K562 (cell line): ENCODE measurements around the gene SDHAF3. TPM values are rescaled to one million over a fixed set of nuclear protein-coding genes. Genes with fewer than 3 reads are reported as not detected.

Experiments
- ERF ChIP-seq: fragments of 450-650 bp; formaldehyde crosslinking; IDR thresholded peaks from 2 replicates; pipeline ENCODE4 v1.4.0; 2020; ENCODE audit warnings: mild to moderate bottlenecking, mixed read lengths
- NELFE ChIP-seq: IDR thresholded peaks from 2 replicates; pipeline ENCODE4 v1.6.1; 2011; ENCODE audit warnings: mild to moderate bottlenecking; ENCODE audit not compliant: insufficient read depth, insufficient read length
- NR2F6 ChIP-seq: fragments of 450-650 bp; formaldehyde crosslinking; IDR thresholded peaks from 2 replicates; pipeline ENCODE4 v1.4.0; 2020; ENCODE audit warnings: mild to moderate bottlenecking
- PPARD ChIP-seq: fragments of 250-450 bp; sonication (Bioruptor Pico); IDR thresholded peaks from 2 replicates; pipeline ENCODE4 v1.8.0; 2022; ENCODE audit warnings: inconsistent platforms, mild to moderate bottlenecking, moderate library complexity
- PTTG1 ChIP-seq: fragments of 450-650 bp; IDR thresholded peaks from 2 replicates; pipeline ENCODE4 v1.6.1; 2016; ENCODE audit warnings: low read depth, mild to moderate bottlenecking, missing genetic modification characterization, missing compliant biosample characterization
- RBBP5 ChIP-seq: fragments of 200-600 bp; sonication (generic); IDR thresholded peaks from 2 replicates; pipeline ENCODE4 v1.6.1; 2012; ENCODE audit warnings: borderline replicate concordance, mild to moderate bottlenecking, low read length, control low read depth, inconsistent platforms; ENCODE audit not compliant: insufficient read depth, poor library complexity, severe bottlenecking
- ZC3H4 ChIP-seq: sonication (generic); formaldehyde crosslinking; IDR thresholded peaks from 2 replicates; pipeline ENCODE4 v1.9.0; 2021; ENCODE audit warnings: missing genetic modification reagents, borderline replicate concordance
- ZNF23 ChIP-seq: fragments of 250-450 bp; sonication (Bioruptor Pico); IDR thresholded peaks from 2 replicates; pipeline ENCODE4 v1.4.0; 2020; ENCODE audit warnings: mild to moderate bottlenecking
- ZNF785 ChIP-seq: fragments of 250-450 bp; sonication (Bioruptor Pico); IDR thresholded peaks from 2 replicates; pipeline ENCODE4 v1.4.0; 2020; ENCODE audit warnings: mild to moderate bottlenecking
- polyA plus RNA-seq, 8 experiments: library from polyadenylated mRNA; depleted of rRNA in 4 of 8; stranded (reverse) in 5 of 8; unstranded in 3 of 8; fragments of >200 nt; fragmentation: Nextera tagmentation in 2 of 8; fragmentation: Illumina TruSeq in 1 of 8; extraction: Ambion mirVana in 2 of 8; extraction: Trizol in 1 of 8; gene quantifications; 2 replicates each; pipeline versions ENCODE4 v1.2.1 to v1.2.3, GENCODE V29; 2011 to 2014; ENCODE audit warnings: inconsistent platforms in 1 of 8, missing spikeins in 1 of 8
- total RNA-seq, 7 experiments: library from RNA; depleted of rRNA in 6 of 7; stranded (reverse); fragments of >200 nt in 6 of 7; fragmentation: Illumina TruSeq in 2 of 7; extraction: Trizol in 2 of 7; gene quantifications; 2 replicates each; pipeline versions ENCODE4 v1.2.1 to v1.2.3, GENCODE V29; 2011 to 2021; ENCODE audit warnings: low replicate concordance in 1 of 7
- TF ChIP-seq, protein P1 (sequence below): fragments of 250-450 bp; sonication (Bioruptor Pico); IDR thresholded peaks from 2 replicates; pipeline ENCODE4 v1.5.0; 2022; ENCODE audit warnings: mild to moderate bottlenecking
- TF ChIP-seq, protein P2 (sequence below): fragments of 250-450 bp; sonication (Bioruptor Pico); IDR thresholded peaks from 2 replicates; pipeline ENCODE4 v1.5.0; 2021
- TF ChIP-seq, protein P3 (sequence below): fragments of 450-650 bp; IDR thresholded peaks from 2 replicates; pipeline ENCODE4 v1.6.1; 2017; ENCODE audit warnings: mild to moderate bottlenecking, moderate library complexity
- TF ChIP-seq, protein P4 (sequence below): sonication (generic); formaldehyde crosslinking; IDR thresholded peaks from 2 replicates; pipeline ENCODE4 v1.8.0; 2022; ENCODE audit warnings: missing genetic modification reagents, mild to moderate bottlenecking, borderline replicate concordance
- TF ChIP-seq, protein P5 (sequence below): sonication (generic); formaldehyde crosslinking; IDR thresholded peaks from 2 replicates; pipeline ENCODE4 v1.8.1; 2023; ENCODE audit warnings: missing genetic modification reagents, mild to moderate bottlenecking, borderline replicate concordance
- TF ChIP-seq, protein P6 (sequence below): fragments of 200-800 bp; sonication (Bioruptor generic); IDR thresholded peaks from 2 replicates; pipeline ENCODE4 v1.6.1; 2017; ENCODE audit warnings: missing genetic modification characterization, missing compliant biosample characterization

The SDHAF3 gene
- total and polyA plus RNA-seq, 9 of the 15 experiments (the other 6 are each of a cell fraction or from before 2014, with no cell fraction given), result 51.5 to 403 (median 145) TPM

DNA sequence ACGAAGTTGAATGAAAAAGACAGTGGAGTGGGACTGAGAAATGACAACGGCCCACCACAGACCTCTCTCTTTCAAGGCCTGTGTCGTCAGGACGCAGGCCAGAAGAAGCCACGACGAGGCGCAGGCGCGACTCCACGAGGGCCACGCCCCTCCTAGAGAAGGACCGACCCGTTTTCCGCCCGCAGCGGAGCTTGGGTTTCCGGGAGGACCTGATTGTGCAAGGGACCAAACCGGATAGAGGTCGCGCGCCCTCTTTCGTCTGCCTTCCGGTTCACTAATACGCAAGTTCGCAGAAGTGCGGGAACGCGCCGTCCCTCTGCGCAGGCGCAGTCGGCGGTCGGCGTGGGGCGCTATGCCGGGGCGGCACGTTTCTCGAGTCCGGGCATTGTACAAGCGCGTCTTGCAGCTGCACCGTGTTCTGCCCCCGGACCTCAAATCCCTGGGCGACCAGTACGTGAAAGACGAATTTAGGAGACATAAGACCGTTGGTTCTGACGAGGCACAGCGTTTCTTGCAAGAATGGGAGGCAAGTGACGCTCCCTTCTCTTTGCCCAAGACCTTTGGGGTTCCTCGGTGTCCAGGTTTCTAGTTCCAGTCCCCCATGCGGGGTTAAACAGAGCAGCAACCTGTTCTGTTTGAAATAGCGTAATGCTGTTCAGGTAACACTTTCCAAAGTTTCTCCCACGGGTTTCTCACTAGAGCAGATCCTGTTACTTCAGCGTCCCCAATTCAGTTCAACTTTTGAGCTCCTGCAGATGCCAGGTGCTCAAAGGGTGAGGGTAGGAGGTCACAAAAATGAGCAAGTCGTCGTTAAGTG is at the start of gene SDHAF3 (continued):
- TF ChIP-seq, protein P1, sequence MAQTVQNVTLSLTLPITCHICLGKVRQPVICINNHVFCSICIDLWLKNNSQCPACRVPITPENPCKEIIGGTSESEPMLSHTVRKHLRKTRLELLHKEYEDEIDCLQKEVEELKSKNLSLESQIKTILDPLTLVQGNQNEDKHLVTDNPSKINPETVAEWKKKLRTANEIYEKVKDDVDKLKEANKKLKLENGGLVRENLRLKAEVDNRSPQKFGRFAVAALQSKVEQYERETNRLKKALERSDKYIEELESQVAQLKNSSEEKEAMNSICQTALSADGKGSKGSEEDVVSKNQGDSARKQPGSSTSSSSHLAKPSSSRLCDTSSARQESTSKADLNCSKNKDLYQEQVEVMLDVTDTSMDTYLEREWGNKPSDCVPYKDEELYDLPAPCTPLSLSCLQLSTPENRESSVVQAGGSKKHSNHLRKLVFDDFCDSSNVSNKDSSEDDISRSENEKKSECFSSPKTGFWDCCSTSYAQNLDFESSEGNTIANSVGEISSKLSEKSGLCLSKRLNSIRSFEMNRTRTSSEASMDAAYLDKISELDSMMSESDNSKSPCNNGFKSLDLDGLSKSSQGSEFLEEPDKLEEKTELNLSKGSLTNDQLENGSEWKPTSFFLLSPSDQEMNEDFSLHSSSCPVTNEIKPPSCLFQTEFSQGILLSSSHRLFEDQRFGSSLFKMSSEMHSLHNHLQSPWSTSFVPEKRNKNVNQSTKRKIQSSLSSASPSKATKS (CRISPR knock-in tag), result no peak
- TF ChIP-seq NR2F6 (CRISPR knock-in tag), result no peak
- no peak for TF ChIP-seq PPARD (CRISPR knock-in tag)
- TF ChIP-seq RBBP5, result peak; percentile 93
- TF ChIP-seq, protein P2, sequence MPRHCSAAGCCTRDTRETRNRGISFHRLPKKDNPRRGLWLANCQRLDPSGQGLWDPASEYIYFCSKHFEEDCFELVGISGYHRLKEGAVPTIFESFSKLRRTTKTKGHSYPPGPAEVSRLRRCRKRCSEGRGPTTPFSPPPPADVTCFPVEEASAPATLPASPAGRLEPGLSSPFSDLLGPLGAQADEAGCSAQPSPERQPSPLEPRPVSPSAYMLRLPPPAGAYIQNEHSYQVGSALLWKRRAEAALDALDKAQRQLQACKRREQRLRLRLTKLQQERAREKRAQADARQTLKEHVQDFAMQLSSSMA, result peak; percentile 96
- no peak for TF ChIP-seq ZC3H4 (CRISPR knock-in tag)
- no peak; the same call in 1 of the 2 replicates for TF ChIP-seq ERF (CRISPR knock-in tag)
- TF ChIP-seq, protein P3, sequence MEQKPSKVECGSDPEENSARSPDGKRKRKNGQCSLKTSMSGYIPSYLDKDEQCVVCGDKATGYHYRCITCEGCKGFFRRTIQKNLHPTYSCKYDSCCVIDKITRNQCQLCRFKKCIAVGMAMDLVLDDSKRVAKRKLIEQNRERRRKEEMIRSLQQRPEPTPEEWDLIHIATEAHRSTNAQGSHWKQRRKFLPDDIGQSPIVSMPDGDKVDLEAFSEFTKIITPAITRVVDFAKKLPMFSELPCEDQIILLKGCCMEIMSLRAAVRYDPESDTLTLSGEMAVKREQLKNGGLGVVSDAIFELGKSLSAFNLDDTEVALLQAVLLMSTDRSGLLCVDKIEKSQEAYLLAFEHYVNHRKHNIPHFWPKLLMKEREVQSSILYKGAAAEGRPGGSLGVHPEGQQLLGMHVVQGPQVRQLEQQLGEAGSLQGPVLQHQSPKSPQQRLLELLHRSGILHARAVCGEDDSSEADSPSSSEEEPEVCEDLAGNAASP, result no peak
- TF ChIP-seq, protein P4, sequence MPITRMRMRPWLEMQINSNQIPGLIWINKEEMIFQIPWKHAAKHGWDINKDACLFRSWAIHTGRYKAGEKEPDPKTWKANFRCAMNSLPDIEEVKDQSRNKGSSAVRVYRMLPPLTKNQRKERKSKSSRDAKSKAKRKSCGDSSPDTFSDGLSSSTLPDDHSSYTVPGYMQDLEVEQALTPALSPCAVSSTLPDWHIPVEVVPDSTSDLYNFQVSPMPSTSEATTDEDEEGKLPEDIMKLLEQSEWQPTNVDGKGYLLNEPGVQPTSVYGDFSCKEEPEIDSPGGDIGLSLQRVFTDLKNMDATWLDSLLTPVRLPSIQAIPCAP (CRISPR knock-in tag), result no peak
- TF ChIP-seq ZNF23 (CRISPR knock-in tag), result no peak
- TF ChIP-seq NELFE, result no peak
- no peak for TF ChIP-seq PTTG1 (tag)
- TF ChIP-seq, protein P5, sequence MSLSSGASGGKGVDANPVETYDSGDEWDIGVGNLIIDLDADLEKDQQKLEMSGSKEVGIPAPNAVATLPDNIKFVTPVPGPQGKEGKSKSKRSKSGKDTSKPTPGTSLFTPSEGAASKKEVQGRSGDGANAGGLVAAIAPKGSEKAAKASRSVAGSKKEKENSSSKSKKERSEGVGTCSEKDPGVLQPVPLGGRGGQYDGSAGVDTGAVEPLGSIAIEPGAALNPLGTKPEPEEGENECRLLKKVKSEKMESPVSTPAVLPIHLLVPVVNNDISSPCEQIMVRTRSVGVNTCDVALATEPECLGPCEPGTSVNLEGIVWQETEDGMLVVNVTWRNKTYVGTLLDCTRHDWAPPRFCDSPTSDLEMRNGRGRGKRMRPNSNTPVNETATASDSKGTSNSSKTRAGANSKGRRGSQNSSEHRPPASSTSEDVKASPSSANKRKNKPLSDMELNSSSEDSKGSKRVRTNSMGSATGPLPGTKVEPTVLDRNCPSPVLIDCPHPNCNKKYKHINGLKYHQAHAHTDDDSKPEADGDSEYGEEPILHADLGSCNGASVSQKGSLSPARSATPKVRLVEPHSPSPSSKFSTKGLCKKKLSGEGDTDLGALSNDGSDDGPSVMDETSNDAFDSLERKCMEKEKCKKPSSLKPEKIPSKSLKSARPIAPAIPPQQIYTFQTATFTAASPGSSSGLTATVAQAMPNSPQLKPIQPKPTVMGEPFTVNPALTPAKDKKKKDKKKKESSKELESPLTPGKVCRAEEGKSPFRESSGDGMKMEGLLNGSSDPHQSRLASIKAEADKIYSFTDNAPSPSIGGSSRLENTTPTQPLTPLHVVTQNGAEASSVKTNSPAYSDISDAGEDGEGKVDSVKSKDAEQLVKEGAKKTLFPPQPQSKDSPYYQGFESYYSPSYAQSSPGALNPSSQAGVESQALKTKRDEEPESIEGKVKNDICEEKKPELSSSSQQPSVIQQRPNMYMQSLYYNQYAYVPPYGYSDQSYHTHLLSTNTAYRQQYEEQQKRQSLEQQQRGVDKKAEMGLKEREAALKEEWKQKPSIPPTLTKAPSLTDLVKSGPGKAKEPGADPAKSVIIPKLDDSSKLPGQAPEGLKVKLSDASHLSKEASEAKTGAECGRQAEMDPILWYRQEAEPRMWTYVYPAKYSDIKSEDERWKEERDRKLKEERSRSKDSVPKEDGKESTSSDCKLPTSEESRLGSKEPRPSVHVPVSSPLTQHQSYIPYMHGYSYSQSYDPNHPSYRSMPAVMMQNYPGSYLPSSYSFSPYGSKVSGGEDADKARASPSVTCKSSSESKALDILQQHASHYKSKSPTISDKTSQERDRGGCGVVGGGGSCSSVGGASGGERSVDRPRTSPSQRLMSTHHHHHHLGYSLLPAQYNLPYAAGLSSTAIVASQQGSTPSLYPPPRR (CRISPR knock-in tag), result no peak
- no peak for TF ChIP-seq ZNF785 (CRISPR knock-in tag)
- TF ChIP-seq, protein P6, sequence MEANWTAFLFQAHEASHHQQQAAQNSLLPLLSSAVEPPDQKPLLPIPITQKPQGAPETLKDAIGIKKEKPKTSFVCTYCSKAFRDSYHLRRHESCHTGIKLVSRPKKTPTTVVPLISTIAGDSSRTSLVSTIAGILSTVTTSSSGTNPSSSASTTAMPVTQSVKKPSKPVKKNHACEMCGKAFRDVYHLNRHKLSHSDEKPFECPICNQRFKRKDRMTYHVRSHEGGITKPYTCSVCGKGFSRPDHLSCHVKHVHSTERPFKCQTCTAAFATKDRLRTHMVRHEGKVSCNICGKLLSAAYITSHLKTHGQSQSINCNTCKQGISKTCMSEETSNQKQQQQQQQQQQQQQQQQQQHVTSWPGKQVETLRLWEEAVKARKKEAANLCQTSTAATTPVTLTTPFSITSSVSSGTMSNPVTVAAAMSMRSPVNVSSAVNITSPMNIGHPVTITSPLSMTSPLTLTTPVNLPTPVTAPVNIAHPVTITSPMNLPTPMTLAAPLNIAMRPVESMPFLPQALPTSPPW (CRISPR knock-in tag), result peak; percentile 56; the same call in 1 of the 2 replicates
